Endothelial cell of umbilical vein (primary cell): ENCODE measurements around the gene FKBP2.

Source experiments
- CTCF ChIP-seq, 2 donors: IDR thresholded peaks; 1 replicate in 1 of 2; 2 replicates in 1 of 2; pipeline ENCODE4 v1.5.1; 2011; ENCODE audit warnings: low read length in 2 of 2, mild to moderate bottlenecking in 2 of 2, moderate library complexity in 2 of 2, control low read depth in 1 of 2, inconsistent platforms in 1 of 2, low read depth in 1 of 2; ENCODE audit not compliant: insufficient read depth in 1 of 2; ENCODE audit errors: extremely low read depth in 1 of 2
- EZH2 ChIP-seq: IDR thresholded peaks from 2 replicates; pipeline ENCODE4 v1.6.1; 2012; ENCODE audit warnings: borderline replicate concordance, low read depth, mild to moderate bottlenecking, moderate library complexity, low read length, inconsistent platforms; ENCODE audit not compliant: severe bottlenecking
- FOS ChIP-seq: IDR thresholded peaks from 2 replicates; pipeline ENCODE4 v1.6.1; 2011; ENCODE audit warnings: mild to moderate bottlenecking, low read length, moderate library complexity, borderline replicate concordance; ENCODE audit not compliant: insufficient read depth
- JUN ChIP-seq: IDR thresholded peaks from 2 replicates; pipeline ENCODE4 v1.6.1; 2011; ENCODE audit warnings: borderline replicate concordance, low read depth; ENCODE audit not compliant: insufficient read length, insufficient read depth
- MYC ChIP-seq: IDR thresholded peaks from one replicate; pipeline ENCODE4 v1.6.1; 2011; ENCODE audit warnings: mild to moderate bottlenecking, low read depth, low read length
- POLR2A ChIP-seq: IDR thresholded peaks from 2 replicates; pipeline ENCODE4 v1.6.1; 2012; ENCODE audit warnings: low read depth, mild to moderate bottlenecking, control low read depth, low read length
- POLR2AphosphoS5 ChIP-seq: IDR thresholded peaks from 2 replicates; pipeline ENCODE4 v1.6.1; 2012; ENCODE audit warnings: low read depth, mild to moderate bottlenecking, control low read depth, low read length, moderate library complexity; ENCODE audit not compliant: insufficient read depth
- TF ChIP-seq, protein P1 (sequence below): IDR thresholded peaks from 2 replicates; pipeline ENCODE4 v1.6.1; 2011; ENCODE audit not compliant: insufficient read depth, insufficient read length

DNA sequence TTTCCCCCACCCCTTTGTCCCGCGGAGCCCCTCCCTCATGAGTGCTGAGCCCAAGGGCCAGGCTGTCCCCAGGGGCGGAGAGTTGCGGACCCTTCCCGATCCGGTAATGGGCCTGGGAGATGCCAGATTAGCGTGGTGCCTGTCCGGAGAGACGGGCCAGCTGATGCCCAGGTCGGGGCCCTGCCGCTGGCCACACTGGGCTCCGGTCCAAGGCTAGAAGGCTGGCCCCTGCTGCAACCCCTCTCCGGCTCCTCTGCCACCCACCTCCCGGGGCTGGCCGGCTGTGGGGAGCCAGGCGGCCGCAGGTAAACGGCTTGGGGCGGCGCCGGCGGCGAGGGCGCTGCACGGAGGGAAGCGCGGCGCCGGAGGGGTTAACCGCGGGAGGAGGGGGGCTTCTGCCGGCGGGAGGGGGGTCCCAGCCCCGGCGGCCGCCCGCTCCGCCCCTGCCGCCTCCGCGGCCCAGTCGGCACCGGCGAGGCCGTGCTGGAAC lies 50.4 kb downstream of the FKBP2 start, which contains the start of gene KCNK4:
- TF ChIP-seq CTCF (IDR thresholded peaks at IDR 0.05; ENCODE audit: extremely low read depth in 1 of 2, insufficient read depth in 1 of 2, low read depth in 1 of 2, low read length in 2 of 2) (no peak), POLR2AphosphoS5 (no peak), POLR2A (no peak), EZH2 (no peak), JUN (no peak), MYC (no peak), FOS (no peak)
- TF ChIP-seq, protein P1, sequence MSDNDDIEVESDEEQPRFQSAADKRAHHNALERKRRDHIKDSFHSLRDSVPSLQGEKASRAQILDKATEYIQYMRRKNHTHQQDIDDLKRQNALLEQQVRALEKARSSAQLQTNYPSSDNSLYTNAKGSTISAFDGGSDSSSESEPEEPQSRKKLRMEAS, result no peak
